Duodenal mucosa (tissue), 2 donors: ENCODE data around the gene NOS1.

Source experiments
- H3K27ac ChIP-seq: one replicate; pipeline ENCODE4 v1.7.0; 2013; ENCODE audit warnings: low read depth, low read length
- H3K27me3 ChIP-seq, 2 donors: one replicate each; pipeline ENCODE4 v1.7.0; 2013; ENCODE audit warnings: low read length in 2 of 2, control low read depth in 1 of 2; ENCODE audit not compliant: insufficient read depth in 2 of 2, control insufficient read depth in 1 of 2
- H3K36me3 ChIP-seq, 2 donors: one replicate each; pipeline ENCODE4 v1.7.0; 2013; ENCODE audit warnings: low read length in 2 of 2, control low read depth in 1 of 2; ENCODE audit not compliant: insufficient read depth in 2 of 2, control insufficient read depth in 1 of 2
- H3K4me1 ChIP-seq, 2 donors: one replicate each; pipeline ENCODE4 v1.7.0; 2013; ENCODE audit warnings: low read length in 2 of 2, control low read depth in 1 of 2; ENCODE audit not compliant: insufficient read depth in 2 of 2, control insufficient read depth in 1 of 2
- H3K4me3 ChIP-seq, 2 donors: one replicate each; pipeline ENCODE4 v1.7.0; 2013; ENCODE audit warnings: low read length in 2 of 2, low read depth in 1 of 2
- H3K9ac ChIP-seq, 2 donors: one replicate each; pipeline ENCODE4 v1.7.0; 2013; ENCODE audit warnings: low read length in 2 of 2, low read depth in 1 of 2
- H3K9me3 ChIP-seq, 2 donors: one replicate each; pipeline ENCODE4 v1.7.0; 2013; ENCODE audit warnings: low read length in 2 of 2, control low read depth in 1 of 2; ENCODE audit not compliant: control insufficient read depth in 1 of 2

The NOS1 gene

DNA sequence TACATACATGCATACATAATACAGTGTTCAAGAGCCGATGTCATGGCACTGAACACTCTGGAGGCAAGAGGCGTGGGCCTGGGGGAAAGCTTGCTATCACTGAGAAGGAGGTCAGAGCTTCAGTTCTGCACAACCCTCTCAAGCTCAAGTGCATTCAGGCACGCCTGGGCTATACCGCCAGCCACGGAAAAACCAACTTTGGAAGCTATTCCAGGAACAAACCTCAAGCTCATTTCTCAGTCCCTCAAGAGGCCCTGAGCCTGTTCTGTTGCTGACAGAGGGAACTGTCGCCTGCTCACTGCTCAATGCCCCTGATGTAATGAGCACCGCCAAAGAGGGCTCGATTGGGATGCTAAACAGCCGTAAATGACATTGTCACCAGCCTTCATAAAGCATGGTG is 9.2 kb downstream of the NOS1 start:
- Histone ChIP-seq H3K9ac (no peak overlapping the region), H3K4me3 (no peak overlapping the region), H3K27me3 (no peaks in the 10 kb centered on the region)

DNA sequence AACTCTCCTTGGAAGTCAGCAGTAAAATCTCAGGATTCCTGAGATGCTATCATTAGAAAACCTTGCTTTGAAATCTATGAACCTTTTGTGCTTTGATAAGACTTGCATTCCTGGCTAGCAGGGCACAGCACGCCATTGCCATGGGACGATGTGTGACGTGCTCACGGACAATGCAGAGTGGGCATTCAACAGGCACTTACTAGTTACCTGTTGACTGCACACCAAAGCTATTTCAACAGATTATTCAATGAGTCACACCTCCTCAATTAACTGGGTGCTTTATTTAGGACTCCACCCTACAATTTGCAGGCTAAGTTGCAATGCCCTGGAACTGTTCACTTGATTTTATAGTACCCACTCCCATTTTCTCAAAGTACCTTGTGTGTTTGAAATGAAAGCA is 11.3 kb downstream of the NOS1 start:
- Histone ChIP-seq H3K27me3 (no peaks in the 10 kb centered on the region), H3K9me3 (no peaks in the 10 kb centered on the region), H3K4me3 (no peak overlapping the region), H3K27ac (no peak overlapping the region), H3K9ac (no peak overlapping the region), H3K36me3 (no peaks in the 10 kb centered on the region), H3K4me1 (no peaks in the 10 kb centered on the region)

More for the DNA sequence above, 9.2 kb downstream of the NOS1 start:
- Histone ChIP-seq H3K4me1 (no peaks in the 10 kb centered on the region), H3K36me3 (no peaks in the 10 kb centered on the region), H3K9me3 (no peaks in the 10 kb centered on the region), H3K27ac (no peak overlapping the region)

DNA sequence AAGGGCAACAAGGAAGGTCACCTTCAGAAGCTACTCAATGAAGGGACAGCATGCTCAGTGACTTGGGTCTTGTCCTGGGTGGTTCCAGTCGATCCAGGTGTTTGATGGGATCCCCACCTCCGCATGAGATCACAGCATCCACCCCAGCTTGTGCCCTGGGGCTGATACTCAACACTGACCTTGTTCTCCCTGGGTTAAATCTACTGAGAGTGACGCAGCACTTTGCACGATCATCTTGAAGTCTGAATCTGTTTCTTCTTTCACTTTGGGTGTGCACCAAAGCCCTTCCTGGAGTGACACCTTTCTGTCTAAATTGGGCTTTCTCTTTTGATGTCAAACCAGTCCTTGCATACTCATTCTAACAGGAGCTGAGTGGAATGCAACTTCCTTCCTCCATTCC is 13.8 kb downstream of the NOS1 start:
- no peaks in the 10 kb centered on the region for H3K36me3 ChIP-seq
- no peaks in the 10 kb centered on the region for H3K27me3 ChIP-seq
- no peaks in the 10 kb centered on the region for H3K9me3 ChIP-seq
- no peaks in the 10 kb centered on the region for H3K4me1 ChIP-seq
- H3K9ac ChIP-seq, result no peak overlapping the region
- H3K4me3 ChIP-seq, result no peak overlapping the region
- no peak overlapping the region for H3K27ac ChIP-seq

DNA sequence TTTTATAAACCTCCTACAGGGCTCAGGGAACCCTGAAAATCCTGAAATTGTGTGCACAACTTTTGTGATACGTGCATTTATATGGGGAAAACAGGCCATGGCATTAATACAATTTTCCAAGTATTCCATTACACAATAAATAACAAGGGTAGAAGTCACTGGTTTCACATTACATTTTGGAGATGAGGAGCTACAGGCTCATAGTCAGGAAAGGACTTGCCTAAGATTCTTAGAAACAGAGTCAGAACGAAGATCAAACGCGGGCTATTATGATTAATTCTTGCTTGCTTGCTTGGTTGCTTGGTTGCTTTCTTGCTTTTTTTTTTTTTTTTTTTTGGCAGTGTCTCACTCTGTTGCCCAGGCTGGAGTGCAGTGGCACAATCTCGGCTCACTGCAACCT is 16.7 kb downstream of the NOS1 start:
- Histone ChIP-seq H3K36me3 (no peaks in the 10 kb centered on the region), H3K9ac (no peak overlapping the region), H3K9me3 (no peaks in the 10 kb centered on the region), H3K4me1 (no peaks in the 10 kb centered on the region), H3K4me3 (no peak overlapping the region), H3K27ac (no peak overlapping the region), H3K27me3 (no peaks in the 10 kb centered on the region)

DNA sequence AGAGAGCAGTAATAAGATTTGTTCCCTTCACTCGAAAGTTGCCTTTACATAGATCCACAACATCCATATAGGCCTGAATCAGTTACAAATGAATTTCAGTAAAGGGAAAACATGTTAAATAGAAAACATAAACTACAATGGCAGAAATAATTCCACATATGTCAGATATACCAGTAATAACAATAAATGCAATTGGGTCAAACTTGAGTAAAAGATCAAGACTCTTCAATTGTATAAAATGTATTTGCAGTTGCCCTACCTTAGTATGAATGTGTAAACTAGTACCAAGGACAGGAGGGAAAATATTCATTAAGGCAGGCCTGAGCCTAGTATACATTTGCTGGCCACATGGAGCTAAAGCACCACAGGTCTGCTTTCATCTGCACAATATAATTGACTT is 17.6 kb downstream of the NOS1 start:
- no peaks in the 10 kb centered on the region for H3K4me1 ChIP-seq

DNA sequence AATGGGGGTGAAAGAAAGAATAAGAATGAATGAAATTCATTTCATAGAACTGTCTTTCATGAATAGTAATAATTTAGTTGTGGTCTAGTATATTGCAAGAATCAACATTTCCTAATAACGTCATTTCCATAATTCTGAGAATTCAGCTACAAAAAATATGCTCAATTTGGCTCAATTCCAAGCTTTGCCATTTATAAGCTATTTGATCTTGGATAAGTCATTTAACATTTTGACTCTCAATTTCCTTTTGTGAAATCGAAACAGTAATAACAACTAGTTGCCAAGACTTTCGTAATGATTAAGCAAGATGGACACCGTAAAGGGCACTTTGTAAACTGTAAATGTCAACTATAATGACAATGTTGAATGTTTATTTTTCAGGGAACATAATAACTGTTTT is 18.1 kb downstream of the NOS1 start:
- no peaks in the 10 kb centered on the region for H3K27me3 ChIP-seq
- no peaks in the 10 kb centered on the region for H3K9me3 ChIP-seq
- H3K9ac ChIP-seq, result no peak overlapping the region
- no peaks in the 10 kb centered on the region for H3K4me1 ChIP-seq
- no peak overlapping the region for H3K27ac ChIP-seq
- no peaks in the 10 kb centered on the region for H3K36me3 ChIP-seq
- H3K4me3 ChIP-seq, result no peak overlapping the region

More for the DNA sequence above, 17.6 kb downstream of the NOS1 start:
- Histone ChIP-seq H3K9me3 (no peaks in the 10 kb centered on the region), H3K36me3 (no peaks in the 10 kb centered on the region), H3K27me3 (no peaks in the 10 kb centered on the region), H3K4me3 (no peak overlapping the region), H3K27ac (no peak overlapping the region), H3K9ac (no peak overlapping the region)

DNA sequence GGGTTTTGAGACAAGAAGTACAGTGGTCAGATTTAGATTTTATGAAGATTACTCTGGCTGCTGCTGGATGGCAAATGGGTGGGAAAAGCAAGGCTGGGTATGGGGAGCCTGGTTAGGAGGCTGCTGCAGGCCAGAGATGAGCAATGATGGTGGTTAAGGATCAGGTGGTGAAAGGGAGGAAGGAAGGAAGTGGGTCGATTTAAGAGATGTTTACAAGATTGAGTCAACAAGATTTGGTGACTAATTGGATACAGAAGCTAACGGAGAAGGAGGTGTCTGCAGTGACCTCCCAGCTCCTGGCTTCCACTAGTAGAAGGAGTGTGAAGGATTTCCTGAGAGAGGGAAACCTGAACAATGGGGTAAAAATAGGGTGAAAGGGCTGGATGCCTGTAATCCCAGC is 18.7 kb downstream of the NOS1 start:
- Histone ChIP-seq H3K27me3 (no peaks in the 10 kb centered on the region), H3K9ac (no peak overlapping the region), H3K9me3 (no peaks in the 10 kb centered on the region), H3K4me1 (no peaks in the 10 kb centered on the region), H3K4me3 (no peak overlapping the region), H3K27ac (no peak overlapping the region), H3K36me3 (no peaks in the 10 kb centered on the region)

DNA sequence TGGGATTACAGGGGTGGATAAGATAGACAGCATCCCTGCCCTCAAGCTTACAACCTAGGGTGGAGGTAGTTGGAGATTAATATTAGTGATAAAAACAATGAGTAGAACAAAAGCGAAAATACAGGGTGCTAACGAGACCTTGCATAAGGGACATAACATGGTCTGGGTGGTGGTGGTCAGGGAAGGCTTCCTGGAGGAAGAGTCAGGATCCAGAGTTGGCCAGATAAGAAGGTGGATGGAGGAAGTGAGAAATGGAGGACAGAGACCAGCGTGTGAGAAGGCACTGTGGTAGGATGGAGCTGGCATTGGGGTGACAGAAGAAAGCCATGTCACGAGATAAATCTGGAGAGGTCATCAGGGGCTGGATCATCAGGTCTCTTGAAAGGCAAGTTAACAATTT is 19.2 kb downstream of the NOS1 start:
- Histone ChIP-seq H3K27ac (no peak overlapping the region), H3K9ac (no peak overlapping the region), H3K4me1 (no peaks in the 10 kb centered on the region), H3K27me3 (no peaks in the 10 kb centered on the region), H3K9me3 (no peaks in the 10 kb centered on the region), H3K36me3 (no peaks in the 10 kb centered on the region), H3K4me3 (no peak overlapping the region)

DNA sequence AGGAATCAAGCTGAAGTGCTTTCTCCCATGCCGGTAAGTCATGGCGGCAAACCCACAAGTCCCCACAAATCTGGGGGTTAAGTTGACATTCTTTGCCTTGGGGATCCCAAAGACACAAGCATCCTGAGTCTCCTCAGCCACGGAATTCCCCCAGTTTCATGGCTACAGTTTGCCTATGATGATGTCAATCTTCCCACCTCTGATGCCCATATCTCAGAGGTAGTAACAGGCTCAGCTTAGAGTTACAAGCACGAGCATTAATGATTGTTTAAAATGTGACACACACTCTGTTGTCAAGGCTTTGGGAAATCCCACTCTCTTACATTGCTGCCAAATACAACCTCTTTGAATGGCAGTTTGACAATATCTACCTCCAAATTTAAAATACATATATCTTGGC is 22.3 kb downstream of the NOS1 start:
- Histone ChIP-seq H3K27me3 (peaks cover 0 to 4% of the 10 kb centered on the region in 2 donors), H3K27ac (no peak overlapping the region), H3K36me3 (no peaks in the 10 kb centered on the region), H3K4me1 (no peaks in the 10 kb centered on the region), H3K9me3 (no peaks in the 10 kb centered on the region), H3K9ac (no peak overlapping the region), H3K4me3 (no peak overlapping the region)

DNA sequence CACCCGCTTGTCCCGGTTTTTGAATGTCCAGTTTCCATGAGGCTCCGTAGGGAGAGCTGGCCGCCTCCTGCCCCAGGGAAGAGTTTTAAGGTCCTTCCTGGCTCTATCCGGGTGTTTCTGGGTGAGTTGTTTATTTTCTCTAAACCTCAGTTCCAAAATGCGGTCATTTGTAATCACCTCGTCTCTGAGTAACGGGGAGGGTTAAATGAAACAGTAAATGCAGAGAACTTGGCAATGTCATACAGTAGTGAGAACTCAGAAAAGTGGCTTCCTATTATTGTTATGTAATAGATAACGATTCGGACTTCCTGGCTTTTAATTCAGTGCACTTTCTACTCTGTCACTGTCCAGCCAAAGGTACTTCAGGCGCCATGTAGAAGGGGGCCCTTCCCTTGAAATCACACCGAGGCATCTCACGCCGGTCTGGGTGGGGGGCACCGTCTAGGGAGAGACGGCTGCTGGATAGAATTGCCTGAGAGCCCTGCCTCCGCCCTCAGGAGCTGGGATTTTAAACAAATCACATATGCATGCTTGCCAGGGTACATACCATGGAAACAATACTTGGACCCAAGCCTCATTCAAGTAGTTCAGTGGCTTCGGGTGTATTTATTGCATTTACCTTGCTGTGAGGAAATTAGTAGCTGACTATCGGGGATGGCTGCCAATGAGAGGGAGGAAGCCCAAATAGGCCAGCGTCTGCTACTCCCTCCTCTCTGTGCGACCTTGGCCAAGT is 26.4 kb downstream of the NOS1 start:
- Histone ChIP-seq H3K9ac (no peak overlapping the region), H3K36me3 (no peaks in the 10 kb centered on the region), H3K27ac (no peak overlapping the region)

DNA sequence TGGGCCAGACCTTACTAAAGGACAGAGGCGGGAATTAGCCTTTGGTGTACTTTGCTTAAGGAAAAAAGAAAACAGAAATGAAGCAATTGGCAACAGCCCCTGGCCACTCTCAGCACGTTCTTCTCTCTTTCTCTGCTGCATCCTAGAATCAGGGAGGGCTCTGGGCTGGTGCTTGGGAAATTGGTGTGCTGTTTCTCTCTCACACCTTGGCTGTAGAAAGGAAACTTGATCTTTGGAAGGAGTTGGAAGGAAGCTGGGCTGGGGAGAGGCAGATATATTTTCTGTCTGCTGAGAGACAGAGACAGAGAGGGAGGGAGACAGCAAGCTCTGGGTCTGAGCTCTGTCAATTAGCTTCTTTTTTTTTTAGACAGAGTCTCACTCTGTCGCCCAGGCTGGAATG is 27.4 kb downstream of the NOS1 start:
- peaks cover 0 to 4% of the 10 kb centered on the region in 2 donors for H3K27me3 ChIP-seq
- no peak overlapping the region for H3K27ac ChIP-seq
- H3K4me1 ChIP-seq, result no peaks in the 10 kb centered on the region

More for the DNA sequence above, 26.4 kb downstream of the NOS1 start:
- Histone ChIP-seq H3K27me3 (peaks cover 0 to 4% of the 10 kb centered on the region in 2 donors), H3K4me3 (no peak overlapping the region), H3K9me3 (no peaks in the 10 kb centered on the region), H3K4me1 (no peaks in the 10 kb centered on the region)

More for the DNA sequence above, 27.4 kb downstream of the NOS1 start:
- no peaks in the 10 kb centered on the region for H3K9me3 ChIP-seq
- no peaks in the 10 kb centered on the region for H3K36me3 ChIP-seq
- H3K4me3 ChIP-seq, result no peak overlapping the region
- no peak overlapping the region for H3K9ac ChIP-seq
